Measurements from ENCODE around the gene HSDL2.
A peak's percentile ranks its signal among the peaks of the same experiment; 100 is the strongest.

HSDL2 gene

GRCh38 chr9:112462855-112463254, 82.9 kb downstream of the HSDL2 start:
- no peak for DNase-seq

- DNase-seq, result no peak
Measured at GRCh38 chr9:112465352-112465751, 85.4 kb downstream of the HSDL2 start.

GRCh38 chr9:112472996-112473395, 93.1 kb downstream of the HSDL2 start:
- DNase-seq, result no peak

GRCh38 chr9:112473986-112474385, 94.1 kb downstream of the HSDL2 start:
- DNase-seq, result no peak

GRCh38 chr9:112475318-112475717, 95.4 kb downstream of the HSDL2 start:
- no peak for DNase-seq

GRCh38 chr9:112477330-112477729, 97.4 kb downstream of the HSDL2 start:
- DNase-seq, result no peak

GRCh38 chr9:112479221-112479620, 99.3 kb downstream of the HSDL2 start:
- no peak for DNase-seq

- DNase-seq, result no peak
Measured at GRCh38 chr9:112484607-112485006, 104.7 kb downstream of the HSDL2 start.

GRCh38 chr9:112485574-112485973, 105.7 kb downstream of the HSDL2 start:
- no peak for DNase-seq

- DNase-seq, result peak; percentile 86 to 87
Measured at GRCh38 chr9:112486221-112487007, 106.5 kb downstream of the HSDL2 start, which contains the start of gene KIAA1958. KIAA1958 (plus strand) TSS chr9:112486827; CDS start chr9:112574081, 87,254 bp downstream.

GRCh38 chr9:112487008-112487798, 107.3 kb downstream of the HSDL2 start:
- DNase-seq, result peak; percentile 49 to 55

GRCh38 chr9:112487799-112488340, 108.0 kb downstream of the HSDL2 start:
- DNase-seq, result no peak

- no peak for DNase-seq
Measured at GRCh38 chr9:112489039-112489546, 109.2 kb downstream of the HSDL2 start.

GRCh38 chr9:112489876-112490666, 110.2 kb downstream of the HSDL2 start:
- DNase-seq, result no peak

GRCh38 chr9:112493393-112494137, 113.7 kb downstream of the HSDL2 start:
- no peak for DNase-seq

GRCh38 chr9:112494153-112494552, 114.2 kb downstream of the HSDL2 start:
- no peak for DNase-seq

GRCh38 chr9:112495614-112496013, 115.7 kb downstream of the HSDL2 start:
- DNase-seq, result no peak

- DNase-seq, result no peak
Measured at GRCh38 chr9:112496074-112496722, 116.3 kb downstream of the HSDL2 start.

GRCh38 chr9:112500842-112501241, 120.9 kb downstream of the HSDL2 start:
- no peak for DNase-seq

- DNase-seq, result no peak
Measured at GRCh38 chr9:112501287-112501686, 121.4 kb downstream of the HSDL2 start.
